Cortex of kidney (tissue), 1 donor: ENCODE results near the gene LTB.
"Not testable (repeated sequence)": the region's sequence is repeated elsewhere in the genome, so short reads cannot be mapped to it uniquely, and the experiment has no call there.

Experiments used
- DNase-seq: peaks from one replicate; lab custom pipeline; 2025; lab: John Stamatoyannopoulos, UW

Gene LTB

DNA sequence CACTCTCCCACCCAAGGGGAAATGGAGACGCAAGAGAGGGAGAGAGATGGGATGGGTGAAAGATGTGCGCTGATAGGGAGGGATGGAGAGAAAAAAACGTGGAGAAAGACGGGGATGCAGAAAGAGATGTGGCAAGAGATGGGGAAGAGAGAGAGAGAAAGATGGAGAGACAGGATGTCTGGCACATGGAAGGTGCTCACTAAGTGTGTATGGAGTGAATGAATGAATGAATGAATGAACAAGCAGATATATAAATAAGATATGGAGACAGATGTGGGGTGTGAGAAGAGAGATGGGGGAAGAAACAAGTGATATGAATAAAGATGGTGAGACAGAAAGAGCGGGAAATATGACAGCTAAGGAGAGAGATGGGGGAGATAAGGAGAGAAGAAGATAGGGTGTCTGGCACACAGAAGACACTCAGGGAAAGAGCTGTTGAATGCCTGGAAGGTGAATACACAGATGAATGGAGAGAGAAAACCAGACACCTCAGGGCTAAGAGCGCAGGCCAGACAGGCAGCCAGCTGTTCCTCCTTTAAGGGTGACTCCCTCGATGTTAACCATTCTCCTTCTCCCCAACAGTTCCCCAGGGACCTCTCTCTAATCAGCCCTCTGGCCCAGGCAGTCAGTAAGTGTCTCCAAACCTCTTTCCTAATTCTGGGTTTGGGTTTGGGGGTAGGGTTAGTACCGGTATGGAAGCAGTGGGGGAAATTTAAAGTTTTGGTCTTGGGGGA is 6.1 kb downstream of the LTB start:
- DNase-seq: no peak

- DNase-seq: no peak
These were observed 6.8 kb downstream of the LTB start, which contains the start of gene TNF for GRCh38 chr6:31575335-31575901. Gene TNF (plus strand): TSS chr6:31575565. CDS start chr6:31575742, 177 bp downstream.

DNA sequence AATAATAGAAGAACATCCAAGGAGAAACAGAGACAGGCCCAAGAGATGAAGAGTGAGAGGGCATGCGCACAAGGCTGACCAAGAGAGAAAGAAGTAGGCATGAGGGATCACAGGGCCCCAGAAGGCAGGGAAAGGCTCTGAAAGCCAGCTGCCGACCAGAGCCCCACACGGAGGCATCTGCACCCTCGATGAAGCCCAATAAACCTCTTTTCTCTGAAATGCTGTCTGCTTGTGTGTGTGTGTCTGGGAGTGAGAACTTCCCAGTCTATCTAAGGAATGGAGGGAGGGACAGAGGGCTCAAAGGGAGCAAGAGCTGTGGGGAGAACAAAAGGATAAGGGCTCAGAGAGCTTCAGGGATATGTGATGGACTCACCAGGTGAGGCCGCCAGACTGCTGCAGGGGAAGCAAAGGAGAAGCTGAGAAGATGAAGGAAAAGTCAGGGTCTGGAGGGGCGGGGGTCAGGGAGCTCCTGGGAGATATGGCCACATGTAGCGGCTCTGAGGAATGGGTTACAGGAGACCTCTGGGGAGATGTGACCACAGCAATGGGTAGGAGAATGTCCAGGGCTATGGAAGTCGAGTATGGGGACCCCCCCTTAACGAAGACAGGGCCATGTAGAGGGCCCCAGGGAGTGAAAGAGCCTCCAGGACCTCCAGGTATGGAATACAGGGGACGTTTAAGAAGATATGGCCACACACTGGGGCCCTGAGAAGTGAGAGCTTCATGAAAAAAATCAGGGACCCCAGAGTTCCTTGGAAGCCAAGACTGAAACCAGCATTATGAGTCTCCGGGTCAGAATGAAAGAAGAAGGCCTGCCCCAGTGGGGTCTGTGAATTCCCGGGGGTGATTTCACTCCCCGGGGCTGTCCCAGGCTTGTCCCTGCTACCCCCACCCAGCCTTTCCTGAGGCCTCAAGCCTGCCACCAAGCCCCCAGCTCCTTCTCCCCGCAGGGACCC is 7.8 kb downstream of the LTB start:
- no peak for DNase-seq

DNA sequence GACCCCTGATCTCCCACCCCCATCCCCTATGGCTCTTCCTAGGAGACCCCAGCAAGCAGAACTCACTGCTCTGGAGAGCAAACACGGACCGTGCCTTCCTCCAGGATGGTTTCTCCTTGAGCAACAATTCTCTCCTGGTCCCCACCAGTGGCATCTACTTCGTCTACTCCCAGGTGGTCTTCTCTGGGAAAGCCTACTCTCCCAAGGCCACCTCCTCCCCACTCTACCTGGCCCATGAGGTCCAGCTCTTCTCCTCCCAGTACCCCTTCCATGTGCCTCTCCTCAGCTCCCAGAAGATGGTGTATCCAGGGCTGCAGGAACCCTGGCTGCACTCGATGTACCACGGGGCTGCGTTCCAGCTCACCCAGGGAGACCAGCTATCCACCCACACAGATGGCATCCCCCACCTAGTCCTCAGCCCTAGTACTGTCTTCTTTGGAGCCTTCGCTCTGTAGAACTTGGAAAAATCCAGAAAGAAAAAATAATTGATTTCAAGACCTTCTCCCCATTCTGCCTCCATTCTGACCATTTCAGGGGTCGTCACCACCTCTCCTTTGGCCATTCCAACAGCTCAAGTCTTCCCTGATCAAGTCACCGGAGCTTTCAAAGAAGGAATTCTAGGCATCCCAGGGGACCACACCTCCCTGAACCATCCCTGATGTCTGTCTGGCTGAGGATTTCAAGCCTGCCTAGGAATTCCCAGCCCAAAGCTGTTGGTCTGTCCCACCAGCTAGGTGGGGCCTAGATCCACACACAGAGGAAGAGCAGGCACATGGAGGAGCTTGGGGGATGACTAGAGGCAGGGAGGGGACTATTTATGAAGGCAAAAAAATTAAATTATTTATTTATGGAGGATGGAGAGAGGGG is 8.8 kb downstream of the LTB start:
- no peak for DNase-seq

DNA sequence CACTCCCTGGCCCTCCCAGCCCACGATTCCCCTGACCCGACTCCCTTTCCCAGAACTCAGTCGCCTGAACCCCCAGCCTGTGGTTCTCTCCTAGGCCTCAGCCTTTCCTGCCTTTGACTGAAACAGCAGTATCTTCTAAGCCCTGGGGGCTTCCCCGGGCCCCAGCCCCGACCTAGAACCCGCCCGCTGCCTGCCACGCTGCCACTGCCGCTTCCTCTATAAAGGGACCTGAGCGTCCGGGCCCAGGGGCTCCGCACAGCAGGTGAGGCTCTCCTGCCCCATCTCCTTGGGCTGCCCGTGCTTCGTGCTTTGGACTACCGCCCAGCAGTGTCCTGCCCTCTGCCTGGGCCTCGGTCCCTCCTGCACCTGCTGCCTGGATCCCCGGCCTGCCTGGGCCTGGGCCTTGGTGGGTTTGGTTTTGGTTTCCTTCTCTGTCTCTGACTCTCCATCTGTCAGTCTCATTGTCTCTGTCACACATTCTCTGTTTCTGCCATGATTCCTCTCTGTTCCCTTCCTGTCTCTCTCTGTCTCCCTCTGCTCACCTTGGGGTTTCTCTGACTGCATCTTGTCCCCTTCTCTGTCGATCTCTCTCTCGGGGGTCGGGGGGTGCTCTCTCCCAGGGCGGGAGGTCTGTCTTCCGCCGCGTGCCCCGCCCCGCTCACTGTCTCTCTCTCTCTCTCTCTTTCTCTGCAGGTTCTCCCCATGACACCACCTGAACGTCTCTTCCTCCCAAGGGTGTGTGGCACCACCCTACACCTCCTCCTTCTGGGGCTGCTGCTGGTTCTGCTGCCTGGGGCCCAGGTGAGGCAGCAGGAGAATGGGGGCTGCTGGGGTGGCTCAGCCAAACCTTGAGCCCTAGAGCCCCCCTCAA is 9.9 kb downstream of the LTB start, which contains the start of gene LTA:
TSS of gene LTA (plus strand) at position 249 of the 871 bp plus-strand sequence. CDS start at position 703, 454 bp downstream.
- no peak for DNase-seq

- no peak for DNase-seq
These were observed 12.2 kb downstream of the LTB start for GRCh38 chr6:31569861-31570536.

- no peak for DNase-seq
These were observed 13.7 kb downstream of the LTB start for GRCh38 chr6:31568537-31568961.

GRCh38 chr6:31567531-31568370 is 14.5 kb downstream of the LTB start:
- DNase-seq: no peak

GRCh38 chr6:31560697-31561058 is 21.5 kb downstream of the LTB start:
- no peak for DNase-seq

- DNase-seq: no peak
These were observed 22.1 kb downstream of the LTB start for GRCh38 chr6:31559958-31560696.

DNA sequence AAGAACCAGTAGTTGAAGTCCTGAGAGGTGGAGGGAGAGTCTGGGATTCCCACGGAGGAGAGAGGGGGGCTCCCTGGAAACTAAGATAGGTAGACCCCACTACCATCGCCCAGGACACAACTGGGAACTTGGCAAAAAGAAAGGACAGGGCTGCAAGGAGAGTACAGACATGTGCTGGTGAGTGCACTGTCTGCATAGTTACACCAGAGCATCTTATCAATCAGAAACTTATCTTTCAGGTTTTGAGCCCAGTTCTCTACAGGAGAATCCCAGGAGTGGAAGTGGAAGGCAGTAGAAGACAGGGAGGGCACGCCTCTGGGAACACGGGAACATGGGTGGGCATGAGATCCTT is 22.6 kb downstream of the LTB start:
- no peak for DNase-seq

DNA sequence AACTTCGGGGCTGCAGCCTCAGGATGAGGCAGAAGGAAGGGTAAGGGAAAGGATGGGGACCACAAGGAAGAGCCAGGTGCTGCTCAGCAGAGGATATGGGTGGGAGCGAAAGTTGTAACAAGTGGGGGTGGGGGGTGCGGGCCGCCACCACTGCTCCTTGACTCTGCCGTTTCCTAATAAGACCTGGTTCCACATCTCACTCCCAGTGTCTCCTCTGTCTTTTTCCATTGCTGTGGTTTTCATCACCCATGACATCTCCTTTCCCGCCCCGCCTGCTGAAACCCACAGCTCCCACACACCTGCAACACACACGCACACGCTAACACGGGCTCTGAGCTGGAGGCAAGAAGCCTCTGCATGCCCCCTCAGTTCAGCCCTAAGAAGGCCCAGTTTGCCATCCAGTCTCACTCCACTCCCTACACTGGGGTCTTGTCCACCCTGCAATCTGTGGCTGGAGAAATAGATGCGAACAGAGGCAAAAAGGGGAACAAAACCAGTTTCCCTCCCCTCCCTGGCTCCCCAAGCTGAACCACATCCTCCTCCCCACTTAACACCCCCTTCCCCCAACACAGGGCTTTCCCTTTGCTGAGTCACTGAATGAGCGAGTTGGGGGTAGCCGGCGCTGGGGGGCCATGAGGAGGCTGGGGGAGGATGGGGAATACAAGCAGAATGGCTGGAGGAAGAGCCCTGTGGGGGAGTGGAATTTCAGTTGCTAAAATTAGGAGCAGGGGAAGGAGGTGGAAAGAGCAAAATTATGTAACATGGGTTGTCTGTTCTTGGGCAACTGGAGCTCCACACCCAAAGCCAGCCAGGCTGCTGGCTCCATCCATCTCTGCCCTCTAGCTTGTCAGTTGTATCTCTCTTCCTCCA is 23.4 kb downstream of the LTB start:
- DNase-seq: no peak

DNA sequence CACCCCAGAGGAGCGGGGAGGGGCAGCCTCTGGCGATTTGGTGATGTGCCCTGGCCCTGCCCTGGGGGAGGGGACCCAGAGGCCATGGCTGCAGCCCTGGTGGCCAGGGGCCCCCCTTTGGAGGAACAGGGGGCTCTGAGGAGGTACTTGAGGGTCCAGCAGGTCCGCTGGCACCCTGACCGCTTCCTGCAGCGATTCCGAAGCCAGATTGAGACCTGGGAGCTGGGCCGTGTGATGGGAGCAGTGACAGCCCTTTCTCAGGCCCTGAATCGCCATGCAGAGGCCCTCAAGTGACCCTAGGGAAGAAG is 24.0 kb downstream of the LTB start:
- no peak for DNase-seq

DNA sequence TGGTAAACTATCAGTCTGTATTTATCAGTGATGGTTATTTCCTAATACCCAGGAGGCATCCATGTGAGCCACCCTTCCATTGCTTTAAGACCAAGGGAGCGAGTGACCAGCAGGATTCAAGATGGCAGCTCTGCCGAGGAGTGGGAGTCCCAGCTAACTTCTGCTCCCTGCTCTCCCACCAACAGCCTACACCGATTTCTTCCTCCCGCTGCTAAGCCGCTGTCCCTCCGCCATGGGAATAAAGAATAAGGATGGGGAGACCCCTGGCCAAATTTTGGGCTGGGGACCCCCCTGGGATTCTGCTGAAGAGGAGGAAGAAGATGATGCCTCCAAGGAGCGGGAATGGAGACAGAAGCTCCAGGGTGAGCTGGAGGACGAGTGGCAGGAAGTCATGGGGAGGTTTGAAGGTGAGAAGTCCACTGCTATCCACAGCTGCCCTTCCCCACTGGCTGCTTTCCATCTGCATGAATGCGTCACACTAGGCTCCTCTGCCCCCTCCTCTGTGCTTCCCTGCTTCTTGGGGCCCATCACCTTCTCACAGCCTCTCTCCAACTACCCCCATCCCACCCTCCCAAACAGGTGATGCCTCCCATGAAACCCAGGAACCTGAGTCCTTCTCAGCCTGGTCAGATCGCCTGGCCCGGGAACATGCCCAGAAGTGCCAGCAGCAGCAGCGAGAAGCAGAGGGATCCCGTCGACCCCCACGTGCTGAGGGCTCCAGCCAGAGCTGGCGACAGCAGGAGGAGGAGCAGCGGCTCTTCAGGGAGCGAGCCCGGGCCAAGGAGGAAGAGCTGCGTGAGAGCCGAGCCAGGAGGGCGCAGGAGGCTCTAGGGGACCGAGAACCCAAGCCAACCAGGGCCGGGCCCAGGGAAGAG is 24.5 kb downstream of the LTB start:
- DNase-seq: no peak

DNA sequence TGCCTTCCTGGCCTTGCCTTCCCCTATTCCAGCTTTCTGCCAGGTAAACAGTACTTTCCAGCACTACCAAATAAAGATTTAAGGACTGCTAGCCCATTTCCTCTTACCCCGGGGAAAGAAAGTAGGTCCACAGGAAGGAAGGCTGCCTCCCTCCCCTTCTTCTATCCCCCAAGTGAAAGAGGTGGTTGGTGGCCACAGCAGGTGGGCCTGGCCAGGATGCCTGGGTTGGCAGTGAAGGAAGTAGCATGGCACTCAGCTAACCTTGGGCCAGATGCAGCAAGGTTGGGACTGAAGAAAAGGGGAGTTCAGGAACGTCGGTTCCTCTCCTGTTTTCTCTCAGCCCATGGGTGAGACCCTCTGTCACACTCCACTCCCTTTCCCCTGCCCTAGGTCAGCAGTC is 25.9 kb downstream of the LTB start:
- no peak for DNase-seq

- DNase-seq: not testable (repeated sequence)
These were observed 30.9 kb downstream of the LTB start for GRCh38 chr6:31551371-31551770.

DNA sequence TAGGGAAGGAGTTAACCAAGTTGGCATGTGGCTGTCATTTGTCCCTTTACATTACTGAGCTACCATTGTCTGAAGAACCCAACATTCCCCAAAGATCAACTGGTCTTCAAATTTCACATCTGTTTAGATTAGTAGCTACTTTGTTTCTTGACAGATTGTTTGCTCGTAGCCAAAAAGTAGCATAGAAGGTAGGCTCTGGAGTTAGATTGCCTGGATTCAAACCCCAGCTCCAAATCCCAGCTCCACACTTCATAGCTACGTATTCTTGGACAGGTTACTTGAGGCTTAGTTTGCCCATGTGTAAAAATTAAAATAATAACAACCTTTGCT is 33.7 kb downstream of the LTB start:
- DNase-seq: no peak
